Omental fat pad (tissue), 4 donors: ENCODE results near the gene P4HTM. TPM values are rescaled to one million over a fixed set of nuclear protein-coding genes. Genes with fewer than 3 reads are reported as not detected.

Experiments used
- small RNA-seq: library from RNA; depleted of rRNA; stranded (forward); fragments of <200 nt; gene quantifications from one replicate; pipeline ENCODE3, GENCODE V24; 2016
- total RNA-seq, 4 donors: library from RNA; depleted of rRNA; stranded (reverse); fragments of >200 nt; gene quantifications; one replicate each; pipeline ENCODE4 v1.1.0, GENCODE V29; 2016

P4HTM gene
- total RNA-seq, 4 donors from 2014 or later = 25.7 to 43.1 (median 28.2) TPM

Small RNA genes within 50 kb of the gene (small RNA-seq; reads per million reads assigned to genes)
- gene MIR191 (8,862 reads per million, percentile 100 among the genes with 10 or more reads in this experiment), gene MIR425 (25.4 reads per million, percentile 93 among the genes with 10 or more reads in this experiment)

Other genes starting within 250 kb of the P4HTM start
- gene PRKAR2A, start 142.4 kb upstream of the P4HTM start, total RNA-seq = 10 to 100 TPM; 28.4 to 35.1 (median 32.0) TPM
- 10 to 100 TPM; 34.0 to 57.8 (median 40.6) TPM for gene SLC25A20, start 91.4 kb upstream of the P4HTM start, total RNA-seq
- 100 to 1,000 TPM in 2 of 4 donors, 10 to 100 TPM in 2; 80.4 to 122 (median 97.8) TPM for gene ARIH2, start 71.4 kb upstream of the P4HTM start, total RNA-seq
- 100 to 1,000 TPM in 1 of 4 donors, 10 to 100 TPM in 3; 69.2 to 121 (median 81.5) TPM for gene WDR6, start 17.1 kb downstream of the P4HTM start, total RNA-seq
- 10 to 100 TPM; 15.3 to 36.9 (median 30.9) TPM for gene DALRD3, start 28.3 kb downstream of the P4HTM start, total RNA-seq
- 100 to 1,000 TPM; 108 to 175 (median 140) TPM for gene NDUFAF3, start 31.9 kb downstream of the P4HTM start, total RNA-seq
- 100 to 1,000 TPM; 125 to 149 (median 138) TPM for gene IMPDH2, start 39.2 kb downstream of the P4HTM start, total RNA-seq
- 10 to 100 TPM; 53.2 to 71.2 (median 61.9) TPM for gene QRICH1, start 103.8 kb downstream of the P4HTM start, total RNA-seq
- gene QARS1, start 114.5 kb downstream of the P4HTM start, total RNA-seq = 100 to 1,000 TPM; 172 to 204 (median 192) TPM
- 10 to 100 TPM; 30.7 to 63.5 (median 45.4) TPM for gene USP19, start 130.6 kb downstream of the P4HTM start, total RNA-seq
- gene LAMB2, start 142.8 kb downstream of the P4HTM start, total RNA-seq = 100 to 1,000 TPM; 334 to 564 (median 415) TPM
- gene CCDC71, start 176.1 kb downstream of the P4HTM start, total RNA-seq = 10 to 100 TPM; 20.7 to 29.9 (median 26.8) TPM
- gene KLHDC8B, start 181.4 kb downstream of the P4HTM start, total RNA-seq = 100 to 1,000 TPM in 1 of 4 donors, 10 to 100 TPM in 3; 55.0 to 123 (median 65.5) TPM